GM10248 (cell line): Measurements from ENCODE around the gene CC2D2A.
A peak's percentile ranks its signal among the peaks of the same experiment; 100 is the strongest.

Experiments
- CTCF ChIA-PET: fragments of 300-600 bp; sonication (Branson Sonifier 250); formaldehyde crosslinking; extraction: SDS; loops from one replicate; lab custom pipeline; 2021; ENCODE audit warnings: antibody characterized with exemption; lab: Yijun Ruan, JAX
- POLR2A ChIA-PET: fragments of 350-650 bp; sonication (Branson Sonifier 250); formaldehyde crosslinking; extraction: SDS; loops from one replicate; lab custom pipeline; 2020; ENCODE audit warnings: antibody characterized with exemption; lab: Yijun Ruan, JAX
- DNase-seq: peaks from one replicate; pipeline ENCODE4 v3.0.0; 2012; ENCODE audit errors: extremely low spot score
- TF ChIP-seq, protein P1 (sequence below): IDR thresholded peaks from 2 replicates; pipeline ENCODE4 v1.5.1; 2012; ENCODE audit warnings: mild to moderate bottlenecking, low read depth; ENCODE audit errors: extremely low read depth, missing control alignments, control extremely low read depth

CC2D2A gene

DNA sequence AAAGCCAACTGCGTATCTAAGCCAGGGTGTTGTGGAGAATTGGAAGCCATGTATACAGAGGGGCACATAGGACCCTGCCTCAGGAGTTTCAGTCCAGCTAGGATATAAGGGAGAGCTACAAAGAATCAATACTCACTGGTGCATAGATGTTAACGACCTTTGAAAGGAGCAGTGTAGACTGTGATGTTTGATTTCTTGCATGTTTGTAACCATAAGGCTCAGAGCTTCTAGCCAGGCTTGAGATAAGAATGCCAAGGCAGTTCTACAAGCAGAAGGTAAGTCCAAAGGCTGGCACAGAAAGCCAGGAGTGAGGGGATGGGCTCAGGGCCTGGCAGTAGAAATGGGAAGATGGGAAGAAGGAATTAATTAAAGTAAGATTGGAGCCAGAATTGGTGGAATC lies 75.7 kb downstream of the CC2D2A start:
- POLR2A ChIA-PET = no interaction called here
- CTCF ChIA-PET = interaction anchor here (1.0 to 2.8 kb wide), 4 partner anchors 11 to 88 kb away, joined by 3 to 14 read pairs (median 4); no protein-coding TSS in a partner anchor
- DNase-seq = no peak
- TF ChIP-seq, protein P1, sequence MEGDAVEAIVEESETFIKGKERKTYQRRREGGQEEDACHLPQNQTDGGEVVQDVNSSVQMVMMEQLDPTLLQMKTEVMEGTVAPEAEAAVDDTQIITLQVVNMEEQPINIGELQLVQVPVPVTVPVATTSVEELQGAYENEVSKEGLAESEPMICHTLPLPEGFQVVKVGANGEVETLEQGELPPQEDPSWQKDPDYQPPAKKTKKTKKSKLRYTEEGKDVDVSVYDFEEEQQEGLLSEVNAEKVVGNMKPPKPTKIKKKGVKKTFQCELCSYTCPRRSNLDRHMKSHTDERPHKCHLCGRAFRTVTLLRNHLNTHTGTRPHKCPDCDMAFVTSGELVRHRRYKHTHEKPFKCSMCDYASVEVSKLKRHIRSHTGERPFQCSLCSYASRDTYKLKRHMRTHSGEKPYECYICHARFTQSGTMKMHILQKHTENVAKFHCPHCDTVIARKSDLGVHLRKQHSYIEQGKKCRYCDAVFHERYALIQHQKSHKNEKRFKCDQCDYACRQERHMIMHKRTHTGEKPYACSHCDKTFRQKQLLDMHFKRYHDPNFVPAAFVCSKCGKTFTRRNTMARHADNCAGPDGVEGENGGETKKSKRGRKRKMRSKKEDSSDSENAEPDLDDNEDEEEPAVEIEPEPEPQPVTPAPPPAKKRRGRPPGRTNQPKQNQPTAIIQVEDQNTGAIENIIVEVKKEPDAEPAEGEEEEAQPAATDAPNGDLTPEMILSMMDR = no peak

DNA sequence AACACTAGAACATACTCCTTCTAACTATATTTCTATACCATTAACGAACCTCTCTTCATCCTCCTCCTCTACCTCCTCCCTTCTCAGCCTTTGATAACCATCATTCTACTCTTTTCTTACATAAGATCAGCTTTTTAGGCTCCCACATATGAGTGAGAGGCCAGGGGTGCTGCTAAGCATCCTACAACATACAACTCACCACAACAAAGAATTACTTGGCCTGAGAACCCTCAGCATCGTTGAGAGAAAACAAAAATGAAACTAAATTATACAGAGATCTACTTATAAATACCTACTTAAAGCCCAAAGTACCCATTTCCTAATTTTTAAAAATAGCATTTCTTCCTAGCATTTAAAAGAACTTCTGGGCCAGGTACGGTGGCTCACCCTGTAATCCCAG lies 77.7 kb downstream of the CC2D2A start:
- TF ChIP-seq, protein P1 = no peak
- DNase-seq = peak; percentile 18
- POLR2A ChIA-PET = no interaction called here
- CTCF ChIA-PET = no interaction called here

- TF ChIP-seq, protein P1 = no peak
- POLR2A ChIA-PET = no interaction called here
- no peak for DNase-seq
- CTCF ChIA-PET = interaction anchor here (1.3 to 2.0 kb wide), 3 partner anchors 9 to 12 kb away, joined by 3 to 7 read pairs (median 7); no protein-coding TSS in a partner anchor
Observed at GRCh38 chr4:15550491-15550890, 80.8 kb downstream of the CC2D2A start.

DNA sequence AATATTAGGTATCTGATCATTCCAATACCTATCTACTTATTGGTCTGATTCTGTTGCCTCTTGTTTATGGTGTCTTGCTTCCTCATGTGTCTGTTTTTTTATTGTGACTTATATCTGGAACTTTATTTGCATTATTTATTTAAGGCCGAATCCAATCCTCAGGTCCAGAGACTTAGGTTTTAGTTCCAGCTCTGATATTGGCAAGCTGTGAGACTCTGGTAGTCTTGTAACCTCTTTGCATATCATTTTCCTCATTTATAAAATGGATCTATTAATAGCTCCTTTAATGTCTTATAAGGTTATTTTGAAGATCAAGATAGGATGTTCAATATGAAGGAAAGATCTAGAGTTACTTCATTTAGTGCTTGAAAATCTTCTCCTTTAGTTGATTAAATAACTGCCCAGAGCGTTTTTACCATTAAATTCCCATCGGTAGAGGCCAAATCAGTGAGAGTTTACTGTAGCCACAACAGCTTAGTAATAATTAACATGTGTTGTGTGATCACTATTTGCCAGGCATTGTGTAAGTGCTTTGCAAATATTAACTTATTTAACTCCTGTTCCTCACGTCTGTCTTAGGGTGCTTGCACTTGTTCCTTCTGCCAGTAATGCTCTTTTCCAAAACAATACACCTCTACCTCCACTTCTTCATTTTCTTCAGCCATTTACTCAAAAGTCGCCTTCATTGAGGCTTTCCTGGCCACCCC lies 82.2 kb downstream of the CC2D2A start:
- POLR2A ChIA-PET = no interaction called here
- TF ChIP-seq, protein P1 = no peak
- no peak for DNase-seq
- CTCF ChIA-PET = no interaction called here

- DNase-seq = no peak
- CTCF ChIA-PET = no interaction called here
- TF ChIP-seq, protein P1 = no peak
- POLR2A ChIA-PET = no interaction called here
Observed at GRCh38 chr4:15552557-15553362, 83.1 kb downstream of the CC2D2A start.

DNA sequence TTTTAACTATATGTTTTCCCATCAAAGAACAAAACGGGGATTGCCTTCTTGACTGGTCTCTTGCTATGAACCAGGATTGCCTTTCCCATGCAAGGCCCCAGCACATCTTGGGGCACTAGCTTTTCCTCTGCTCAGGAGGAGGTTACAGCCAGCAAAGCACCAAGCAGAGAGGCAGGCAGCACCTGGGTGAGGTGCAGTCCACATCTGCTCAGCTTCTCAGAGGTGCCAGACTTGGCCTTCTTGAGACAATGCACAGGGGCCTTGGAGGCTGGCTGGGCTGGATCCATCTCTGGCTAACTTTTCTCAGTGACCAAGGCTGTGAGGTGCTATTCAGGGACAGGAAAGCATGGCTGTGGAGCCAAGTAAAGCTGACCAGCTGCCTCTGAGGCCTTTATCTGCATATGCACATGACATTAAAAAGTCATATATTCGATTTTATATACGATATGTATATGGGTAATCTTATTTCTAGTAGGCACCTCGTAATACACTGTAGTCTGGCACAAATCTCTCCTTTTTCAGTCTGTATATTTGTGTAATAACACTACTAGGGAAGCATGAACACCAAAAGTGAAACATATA lies 86.9 kb downstream of the CC2D2A start:
- TF ChIP-seq, protein P1 = no peak
- ChIA-PET POLR2A (no interaction called here), CTCF (no interaction called here)
- no peak for DNase-seq
